ENCODE measurements around the gene CDH26.
"Not testable (repeated sequence)": the region's sequence is repeated elsewhere in the genome, so short reads cannot be mapped to it uniquely, and the experiment has no call there.

The CDH26 gene

DNA sequence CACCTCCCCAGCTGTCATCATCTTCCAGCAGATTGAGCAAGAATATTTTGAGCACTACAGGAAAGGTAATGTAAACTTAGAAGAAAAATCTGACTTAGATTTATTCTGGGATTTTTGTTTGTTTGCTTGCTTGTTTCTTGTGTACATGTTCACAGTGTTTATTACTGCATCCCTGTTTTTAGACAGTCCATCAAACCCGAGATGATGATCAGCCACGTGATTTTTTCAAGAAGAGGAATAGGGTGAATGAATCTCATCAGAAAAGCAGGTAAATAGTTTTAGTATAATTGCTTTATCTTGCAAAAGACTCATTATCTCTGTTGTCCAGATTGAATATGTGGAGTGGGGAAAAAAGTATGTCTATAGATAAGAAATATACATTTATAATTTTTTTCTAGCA, 16.0 kb upstream of the CDH26 start:
- DNase-seq: no peak

DNA sequence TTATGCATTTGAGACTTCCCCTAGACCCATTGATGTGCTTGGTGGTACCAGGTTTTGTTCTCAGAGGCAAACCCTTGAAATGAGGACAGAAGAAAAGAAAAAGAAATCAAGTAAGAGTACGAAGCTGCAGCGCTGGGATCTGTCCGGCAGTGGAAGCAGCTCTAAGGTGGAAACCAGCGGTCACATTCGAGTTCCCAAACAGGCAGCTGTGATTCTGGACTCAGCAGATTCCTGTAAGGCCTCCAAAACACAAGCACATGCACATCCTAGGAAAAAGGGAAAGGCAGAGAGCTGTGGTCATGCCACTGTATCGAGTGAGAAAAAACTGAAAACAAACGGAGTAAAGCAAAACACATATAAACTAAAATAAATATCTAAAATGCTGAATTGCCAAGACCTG, 13.5 kb upstream of the CDH26 start:
- no peak for DNase-seq

DNA sequence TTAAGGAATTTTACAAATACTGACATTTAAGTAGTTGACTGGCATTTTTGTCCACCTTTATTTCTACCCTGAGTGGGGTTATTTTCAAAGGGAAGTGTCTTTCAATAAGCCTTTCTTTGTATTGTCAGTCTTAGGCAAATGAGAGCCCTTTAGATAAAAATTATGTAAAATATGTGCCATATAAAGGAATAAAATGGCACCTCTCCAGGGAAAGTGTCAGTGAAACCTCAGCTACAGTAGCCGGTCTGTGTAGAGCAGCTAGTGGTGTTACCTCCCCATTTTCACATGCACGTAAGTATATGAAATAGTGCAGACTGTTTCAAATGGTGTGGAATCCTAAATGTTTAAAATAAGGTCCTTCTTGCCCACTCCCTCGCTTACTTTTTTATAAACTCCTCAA, 13.0 kb upstream of the CDH26 start:
- DNase-seq: peak; percentile 73

DNA sequence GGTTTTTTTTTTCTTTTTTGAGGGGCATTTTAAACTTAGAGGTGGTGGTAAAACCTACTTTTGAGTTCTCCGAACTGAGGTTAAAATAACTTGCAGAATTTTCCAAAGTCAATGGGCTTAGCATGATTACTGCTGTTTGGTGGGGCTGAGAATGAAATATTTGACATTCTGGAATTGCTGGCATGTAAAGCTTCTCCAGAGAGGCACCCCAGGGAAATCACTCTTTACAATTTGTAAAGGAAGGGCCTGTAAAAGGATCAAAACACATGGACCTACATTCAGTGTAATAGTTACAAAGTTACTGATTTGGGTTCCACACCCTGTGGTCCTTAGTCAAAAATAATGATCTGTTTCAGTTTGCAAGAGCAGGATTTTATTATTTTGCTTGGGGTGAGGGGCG, 12.5 kb upstream of the CDH26 start:
- no peak for DNase-seq

DNA sequence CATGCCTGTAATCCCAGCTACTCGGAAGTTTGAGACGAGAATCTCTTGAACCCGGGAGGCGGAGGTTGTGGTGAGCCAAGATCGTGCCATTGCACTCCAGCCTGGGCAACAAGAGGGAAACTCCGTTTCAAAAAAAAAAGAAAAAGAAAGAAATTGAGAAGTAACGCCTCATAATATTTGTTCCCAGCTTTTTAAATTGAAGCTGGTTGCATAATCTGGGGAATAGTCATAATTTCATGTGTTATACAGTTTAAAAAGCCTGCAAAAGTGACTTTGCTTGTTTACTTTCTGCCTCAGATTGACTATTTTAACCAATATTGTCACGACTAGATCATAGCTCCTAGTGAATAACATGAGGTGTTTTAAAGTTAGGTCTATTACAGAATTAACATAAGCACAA, 10.8 kb upstream of the CDH26 start:
- DNase-seq: no peak

DNA sequence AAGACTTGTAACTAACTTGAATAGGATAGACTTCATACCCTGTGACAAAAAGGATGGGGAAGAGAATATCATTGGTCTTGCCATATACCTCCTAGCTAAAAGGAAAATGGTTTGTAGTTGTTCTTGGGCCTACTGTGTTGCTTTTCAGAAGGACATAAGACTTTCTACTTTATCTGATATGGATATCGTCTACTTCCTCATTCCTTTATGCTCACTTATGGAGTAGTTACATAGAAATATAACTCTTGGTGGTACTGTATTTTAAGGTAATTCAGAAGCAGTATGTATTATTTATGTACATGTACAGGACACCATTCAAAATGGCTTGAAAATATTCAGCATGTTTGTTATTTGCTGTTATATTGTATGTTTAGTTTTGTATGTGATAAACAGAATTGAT, 10.0 kb upstream of the CDH26 start:
- DNase-seq: no peak

DNA sequence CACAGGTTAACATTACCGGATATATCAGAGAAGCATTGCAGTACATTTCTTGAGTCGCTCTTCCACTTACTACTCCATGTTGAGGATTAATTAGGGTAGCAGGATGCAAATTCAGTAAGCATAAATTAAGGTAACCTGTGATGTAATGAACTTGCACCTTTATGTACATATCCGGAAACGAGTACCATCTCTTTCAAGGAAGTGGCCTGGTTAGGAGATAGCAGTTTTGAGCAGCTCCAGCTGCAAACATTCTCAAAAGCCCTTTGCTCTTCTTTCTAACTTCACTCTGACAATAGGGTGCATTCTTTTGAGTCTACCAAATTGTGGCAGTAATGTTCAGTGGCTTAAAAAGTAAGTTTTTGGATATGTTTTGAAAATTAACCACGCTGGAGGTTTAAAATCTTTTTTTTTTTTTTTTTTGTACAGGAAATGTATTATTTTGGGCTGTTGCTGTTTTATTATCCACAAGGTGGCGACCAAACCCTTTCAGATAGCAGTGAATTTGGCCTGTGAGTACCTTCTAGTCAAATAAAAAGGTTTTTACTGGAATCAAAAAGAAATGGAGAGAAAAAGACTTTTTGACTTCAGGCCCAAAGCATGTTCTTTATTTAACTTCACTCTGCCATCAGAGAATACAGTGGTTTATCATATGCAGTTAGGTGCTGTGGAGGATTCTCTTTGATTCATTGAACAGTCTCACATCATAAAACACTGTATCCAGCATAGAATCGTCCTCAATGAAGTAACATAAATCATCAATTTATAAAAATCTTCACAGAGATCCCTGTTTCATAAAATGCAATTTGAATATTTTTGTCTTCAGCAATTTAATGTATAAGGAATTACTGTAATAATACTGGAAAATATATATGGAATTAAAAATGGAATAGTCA, 9.1 kb upstream of the CDH26 start:
- no peak for DNase-seq

DNA sequence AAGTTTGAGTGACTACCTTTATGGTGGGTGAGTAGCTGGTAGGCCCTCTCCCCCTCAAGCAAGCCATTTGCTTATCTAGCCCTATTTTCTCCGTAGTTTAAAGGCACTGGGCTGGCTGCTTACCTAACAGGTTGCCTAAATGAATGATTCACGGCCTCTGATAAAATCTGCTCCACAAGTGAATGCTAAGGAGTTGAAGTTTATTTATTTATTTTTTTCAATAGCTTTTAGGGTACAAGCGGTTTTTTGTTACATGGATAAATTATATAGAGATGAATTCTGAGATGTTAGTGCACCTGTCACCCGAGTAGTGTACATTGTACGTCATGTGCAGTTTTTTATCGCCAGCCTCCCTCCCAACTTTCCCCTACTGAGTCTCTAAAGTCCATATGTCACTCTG, 8.3 kb upstream of the CDH26 start:
- no peak for DNase-seq

DNA sequence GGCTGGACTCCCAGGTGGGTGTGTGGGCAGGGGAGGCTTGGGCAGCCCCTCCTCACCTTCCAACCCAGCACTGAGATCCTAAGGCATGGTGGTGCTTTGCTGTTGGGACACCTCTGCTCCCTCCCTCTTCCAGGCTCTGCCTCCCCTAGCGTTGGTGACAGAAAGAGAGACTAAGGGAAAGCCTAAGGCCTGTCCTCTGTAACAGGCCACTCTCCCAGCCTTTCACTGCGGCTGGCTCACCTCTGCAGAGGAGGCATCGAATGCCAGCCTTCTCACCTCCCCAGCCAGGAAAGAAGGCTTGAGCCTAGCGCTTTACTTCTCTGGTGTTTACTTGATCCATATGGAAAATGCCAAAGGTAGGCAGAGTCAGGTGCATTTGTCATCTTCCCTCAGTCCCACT, 3.5 kb upstream of the CDH26 start:
- DNase-seq: no peak

DNA sequence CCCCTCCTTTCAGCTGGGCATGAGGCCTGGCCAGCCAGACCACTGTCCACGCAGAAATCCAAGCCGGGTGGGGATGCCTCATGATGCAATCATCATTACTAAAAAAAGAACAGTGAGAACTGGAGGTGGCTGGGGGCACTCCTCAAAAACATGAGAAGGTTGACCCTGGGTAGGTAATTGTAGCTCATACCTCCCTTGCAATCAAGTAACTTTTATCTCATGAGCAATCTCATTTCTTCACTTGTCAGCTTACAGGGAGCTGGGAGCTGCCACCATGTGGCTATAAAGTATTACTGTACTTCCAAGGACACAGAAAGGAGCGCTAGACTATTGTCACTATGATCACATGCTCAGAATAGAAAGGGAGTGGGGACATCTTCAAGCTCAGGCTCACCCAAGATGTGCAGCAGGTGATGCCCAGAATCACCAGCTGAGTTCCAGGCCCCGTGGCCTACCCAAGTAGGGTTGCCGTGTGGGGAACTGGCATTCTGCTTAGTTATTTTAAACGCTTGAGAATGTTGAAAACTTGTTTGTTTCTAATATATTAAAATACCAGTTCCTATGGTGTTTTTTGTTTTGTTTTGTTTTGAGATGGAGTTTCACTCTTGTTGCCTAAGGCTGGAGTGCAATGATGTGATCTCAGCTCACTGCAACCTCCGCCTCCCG, 3.0 kb upstream of the CDH26 start:
- no peak for DNase-seq

DNA sequence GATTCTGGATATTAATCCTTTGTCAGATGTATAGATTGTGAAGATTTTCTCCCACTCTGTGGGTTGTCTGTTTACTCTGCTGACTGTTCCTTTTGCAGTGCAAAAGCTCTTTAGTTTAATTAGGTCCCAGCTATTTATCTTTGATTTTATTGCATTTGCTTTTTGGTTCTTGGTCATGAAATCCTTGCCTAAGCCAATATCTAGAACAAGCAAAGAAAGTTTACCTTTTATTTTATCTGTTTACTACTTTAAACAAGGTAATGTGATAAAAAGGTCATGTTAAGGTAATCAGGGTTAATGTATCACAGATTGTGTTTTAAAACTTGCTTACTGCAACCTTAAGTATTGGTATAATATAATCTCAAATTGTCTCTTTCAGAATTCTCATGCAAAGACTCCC, 655 bp upstream of the CDH26 start:
- not testable (repeated sequence) for DNase-seq

DNA sequence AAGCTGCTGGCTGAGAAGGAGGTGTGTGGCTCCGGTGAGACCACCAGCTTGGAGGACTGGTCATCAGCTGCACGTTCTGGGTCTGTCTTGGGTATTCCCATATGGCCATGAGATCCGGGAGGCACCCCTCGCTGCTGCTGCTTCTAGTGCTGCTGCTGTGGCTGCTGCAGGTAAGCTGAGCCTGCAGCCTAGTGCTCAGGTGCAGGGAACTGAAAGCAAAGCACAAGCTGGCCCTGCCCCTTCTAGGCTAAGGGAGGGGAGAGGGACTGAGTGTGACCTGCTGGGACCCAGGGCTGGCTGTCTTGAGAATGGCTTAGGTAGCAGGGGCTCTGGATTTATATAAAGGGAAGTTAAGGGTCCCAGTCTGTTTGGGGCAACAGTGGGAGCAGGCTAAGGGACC, 403 bp downstream of the CDH26 start:
- DNase-seq: no peak

DNA sequence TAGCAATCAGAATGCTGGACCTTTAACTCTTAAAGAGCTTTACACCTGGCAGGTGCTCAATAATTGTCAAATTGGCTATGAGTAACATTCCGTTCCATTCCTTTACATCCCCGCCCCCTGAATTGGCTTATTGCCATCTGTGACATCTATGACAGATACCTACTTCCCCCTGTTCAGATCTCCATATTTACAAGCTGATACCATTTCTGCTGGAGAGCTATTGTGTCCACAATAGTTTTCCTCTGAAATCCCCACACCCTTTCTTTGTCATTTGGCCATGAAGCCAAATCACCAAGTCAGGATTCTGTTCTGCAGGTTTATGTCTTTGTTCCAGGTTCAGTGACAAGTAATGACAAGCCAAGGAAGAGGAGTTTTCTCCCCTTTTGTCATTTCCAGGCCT, 3.2 kb downstream of the CDH26 start:
- DNase-seq: no peak

DNA sequence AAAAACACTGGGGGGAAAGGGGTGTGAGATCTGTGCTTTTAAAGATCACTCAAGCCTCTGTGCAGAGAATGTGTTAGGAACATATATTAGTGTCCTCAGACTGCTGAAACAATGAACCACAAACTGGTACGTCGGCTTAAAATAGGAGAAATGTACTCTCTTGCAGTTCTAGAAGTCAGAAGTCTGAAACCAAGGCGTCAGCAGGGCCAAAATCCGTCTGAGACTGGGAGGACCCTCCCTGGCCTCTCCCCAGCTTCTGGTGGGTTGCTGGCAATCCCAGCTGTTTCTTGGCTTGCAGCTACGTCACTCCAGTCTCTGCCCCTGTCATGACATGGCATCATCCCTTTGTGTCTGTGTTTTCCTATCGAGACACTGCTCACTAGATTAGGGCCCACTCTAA, 3.9 kb downstream of the CDH26 start:
- DNase-seq: no peak

DNA sequence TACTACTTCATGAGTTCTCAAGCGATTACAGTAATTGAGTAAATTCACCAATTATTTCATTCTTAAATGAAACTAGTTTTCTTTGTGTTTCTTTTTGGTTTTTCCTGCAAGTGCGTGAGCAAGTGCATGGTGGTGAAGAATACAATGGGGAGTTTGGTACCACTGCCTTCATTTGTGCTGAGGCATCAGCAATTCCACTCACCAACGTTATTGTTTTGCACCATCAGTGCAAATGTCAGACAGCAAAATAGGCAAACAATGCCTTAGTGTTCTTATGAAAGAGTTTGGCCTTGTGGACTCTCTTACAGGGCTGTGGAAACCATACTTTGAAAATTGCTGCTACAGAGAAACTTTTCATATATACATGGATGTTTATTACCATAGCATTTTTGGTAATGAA, 8.2 kb downstream of the CDH26 start:
- no peak for DNase-seq

DNA sequence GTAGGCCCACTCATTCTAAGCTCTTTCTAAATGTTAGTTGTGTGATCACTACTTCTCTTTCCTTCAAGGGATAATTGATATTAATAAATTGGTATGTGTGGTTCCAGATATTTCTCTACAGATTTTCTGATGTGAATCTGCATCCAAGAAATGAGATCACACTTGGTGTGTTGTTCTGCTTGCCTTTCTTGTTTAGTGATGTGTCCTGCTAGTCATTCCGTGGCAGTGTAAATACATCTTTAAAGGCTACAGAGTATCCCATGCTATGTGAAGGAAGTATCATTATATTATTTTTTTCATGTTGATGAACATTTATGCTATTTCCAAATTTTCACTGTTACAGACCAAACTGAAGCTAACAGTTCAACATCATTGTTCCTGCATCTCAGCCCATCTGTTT, 13.2 kb downstream of the CDH26 start:
- no peak for DNase-seq

DNA sequence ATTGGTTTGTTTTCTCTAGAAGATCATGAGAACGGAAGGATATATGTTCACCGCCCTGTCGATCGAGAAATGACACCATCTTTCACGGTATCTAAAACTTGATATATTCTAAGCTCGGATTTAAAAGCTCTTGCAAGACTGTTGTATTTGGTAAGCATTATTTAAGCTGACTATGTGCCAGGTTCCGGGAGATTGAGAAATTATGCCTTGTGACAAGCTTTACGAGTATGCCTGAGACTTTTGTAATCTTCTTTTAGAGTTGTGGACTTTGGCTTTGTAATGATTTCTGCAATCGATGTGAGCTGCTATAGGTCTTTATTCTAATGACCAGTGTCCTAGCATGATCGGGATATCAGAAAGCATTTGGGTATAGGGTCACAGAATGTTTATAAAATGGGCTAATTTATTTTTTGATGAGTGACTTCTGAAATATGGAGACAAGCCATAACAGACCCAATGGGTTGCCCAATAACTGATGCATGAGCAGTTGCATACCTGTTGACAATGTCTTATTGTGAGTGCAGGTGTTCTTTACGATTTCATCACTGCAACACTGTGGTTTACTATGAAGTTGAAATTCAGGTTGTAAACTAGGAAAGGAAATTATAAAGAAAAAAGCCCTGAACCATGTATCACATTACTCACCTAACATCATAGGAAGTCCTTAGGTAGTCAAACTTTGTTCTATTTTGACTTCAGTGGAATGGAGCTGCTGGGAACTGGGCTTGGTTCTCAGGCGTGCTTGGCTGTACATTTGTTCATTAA, 14.0 kb downstream of the CDH26 start:
- no peak for DNase-seq

DNA sequence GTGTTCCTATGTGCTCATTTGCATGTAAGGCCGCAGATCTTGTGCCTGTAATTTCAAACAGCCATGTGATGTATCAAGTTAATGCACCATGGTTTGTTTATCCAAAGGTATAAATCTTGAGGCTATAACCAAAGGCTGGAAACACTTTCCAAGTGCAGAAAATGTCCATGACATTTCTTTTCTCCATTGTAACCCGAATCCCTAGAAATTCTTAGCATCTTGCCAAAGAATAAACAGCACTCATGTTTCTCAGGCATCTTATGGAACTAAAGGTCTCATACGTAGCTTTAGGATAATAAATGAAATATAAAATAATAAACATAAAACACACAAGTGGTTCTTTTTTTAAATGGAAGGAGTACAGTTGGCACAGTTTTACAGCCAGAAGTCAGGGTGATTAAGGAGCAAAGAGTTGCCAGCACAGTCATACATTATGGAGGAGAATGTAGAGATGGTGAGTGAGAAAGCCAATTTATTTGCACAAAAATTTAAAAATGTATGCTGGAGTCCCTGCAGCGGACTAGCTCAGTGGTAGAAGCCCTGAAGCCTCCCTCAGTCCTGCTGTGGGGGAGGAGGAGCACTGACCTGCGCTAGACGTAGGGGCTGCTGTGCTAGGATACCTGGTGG, 18.0 kb downstream of the CDH26 start:
- DNase-seq: no peak

DNA sequence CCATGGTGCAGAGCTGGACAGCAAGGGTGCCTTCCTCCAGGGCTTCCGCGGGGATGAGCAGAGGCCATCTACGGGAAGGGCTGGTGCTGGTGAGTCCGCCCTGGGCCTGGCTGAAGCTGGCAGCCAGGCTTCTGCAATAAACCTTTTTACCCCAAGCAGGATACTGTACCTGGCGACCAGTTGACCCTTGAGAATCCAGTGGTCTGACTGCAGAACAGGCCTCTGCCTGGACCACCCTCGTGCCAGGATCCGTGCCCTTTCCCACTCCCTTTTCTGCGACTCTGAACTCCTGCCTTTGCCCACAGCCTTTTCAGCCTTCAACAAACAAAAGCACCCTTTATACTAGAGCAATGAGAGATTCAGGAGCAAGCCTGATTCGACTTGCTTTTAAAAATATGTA, 18.9 kb downstream of the CDH26 start:
- DNase-seq: no peak

DNA sequence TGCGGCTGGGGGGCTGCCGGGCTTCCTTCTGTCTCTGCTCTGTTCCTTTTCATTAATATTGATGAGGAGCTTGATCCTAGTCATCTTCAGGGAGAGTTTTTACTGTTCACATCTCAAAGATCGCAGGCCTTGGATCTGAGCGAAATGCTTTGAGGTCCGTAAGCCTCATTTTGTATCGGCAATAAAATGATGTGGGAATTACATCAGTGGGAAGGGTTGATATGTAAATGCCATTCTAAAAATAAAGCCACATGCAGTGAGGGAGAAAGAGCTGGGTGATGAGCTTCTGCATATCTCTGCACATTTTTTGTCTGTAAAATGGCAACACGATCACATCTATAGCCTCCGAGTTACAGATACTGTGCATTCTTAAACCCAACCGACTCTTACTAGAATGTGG, 24.9 kb downstream of the CDH26 start:
- DNase-seq: no peak

DNA sequence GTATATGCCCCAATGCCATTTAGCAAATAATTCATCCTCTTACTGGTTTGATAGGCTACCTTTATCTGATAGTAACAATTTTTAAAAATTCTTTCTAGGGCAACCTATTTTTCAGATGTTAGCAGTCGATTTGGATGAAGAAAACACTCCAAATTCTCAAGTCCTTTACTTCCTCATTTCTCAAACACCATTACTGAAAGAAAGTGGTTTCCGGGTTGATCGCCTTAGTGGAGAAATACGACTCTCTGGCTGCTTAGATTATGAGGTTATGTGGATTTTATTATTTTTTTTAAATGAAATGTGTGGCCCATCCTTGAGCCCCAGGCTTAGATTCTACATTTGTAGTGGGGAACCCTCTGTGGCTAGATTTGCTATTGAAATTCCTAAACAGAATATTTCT, 26.3 kb downstream of the CDH26 start:
- DNase-seq: no peak

DNA sequence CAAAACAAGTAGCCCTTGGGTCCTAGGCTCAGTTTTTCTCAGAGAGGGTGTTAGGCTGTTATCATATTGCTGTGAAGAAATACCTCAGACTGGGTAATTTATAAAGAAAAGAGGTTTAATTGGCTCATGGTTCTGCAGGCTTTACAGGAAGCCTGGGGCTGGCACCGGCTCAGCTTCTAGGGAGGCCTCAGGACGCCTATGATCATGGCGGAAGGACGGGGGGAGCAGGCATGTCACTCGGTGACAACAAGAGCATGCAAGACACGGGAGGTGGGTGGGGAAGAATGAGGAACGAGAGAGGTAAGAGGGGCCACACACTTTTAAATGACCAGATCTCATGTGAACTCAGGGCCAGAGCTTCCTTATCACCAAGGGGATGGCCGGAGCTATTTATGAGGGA, 26.9 kb downstream of the CDH26 start:
- no peak for DNase-seq

DNA sequence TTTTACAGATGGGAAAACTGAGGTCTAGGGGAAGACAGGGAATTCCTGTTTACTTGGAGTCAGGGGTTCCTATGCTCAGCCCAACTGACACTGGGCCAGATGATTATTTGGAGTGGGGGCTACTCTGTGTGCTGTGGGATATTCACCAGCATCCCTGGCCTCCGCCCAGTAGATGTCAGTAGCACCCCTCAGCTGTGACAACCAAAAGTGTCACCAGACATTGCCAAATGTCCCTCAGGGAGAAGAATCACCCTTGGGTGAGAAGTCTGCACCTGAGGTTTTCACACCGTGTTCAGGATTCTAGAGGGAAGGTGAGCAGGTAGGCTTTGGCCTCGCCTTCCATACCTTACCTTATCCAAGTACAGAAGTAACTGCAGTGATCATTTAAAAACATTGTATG, 27.6 kb downstream of the CDH26 start:
- no peak for DNase-seq

DNA sequence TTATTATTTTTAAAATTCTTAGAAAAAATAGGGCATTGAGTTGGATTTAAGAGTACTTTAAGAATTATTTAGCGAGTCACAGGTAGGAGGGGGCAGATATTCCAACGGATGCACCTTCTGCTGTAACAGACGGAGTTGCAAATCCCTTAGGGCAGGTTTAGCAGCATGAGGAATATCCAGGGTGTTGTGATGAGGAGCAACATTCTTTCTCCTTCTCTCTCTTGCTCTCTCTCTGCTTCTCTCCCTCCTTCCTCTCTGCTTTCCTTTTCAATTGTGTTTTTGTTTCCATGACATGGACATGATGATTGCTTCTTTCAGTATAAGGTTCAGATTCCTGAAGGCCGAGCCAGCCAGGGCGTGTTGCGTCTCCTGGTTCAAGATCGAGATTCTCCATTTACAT, 28.9 kb downstream of the CDH26 start:
- DNase-seq: no peak

All from NCI-H1048 (cell line).